Parathyroid adenoma (tissue), 2 donors: ENCODE data around the gene CMTM8.
"Not testable (repeated sequence)": the region's sequence is repeated elsewhere in the genome, so short reads cannot be mapped to it uniquely, and the experiment has no call there.

Experiments used
- H2AFZ ChIP-seq: fragments of 300-600 bp; sonication (generic); one replicate; pipeline ENCODE4 v1.7.0; 2017; ENCODE audit warnings: antibody characterized with exemption, mild to moderate bottlenecking
- H3K27ac ChIP-seq: fragments of 300-600 bp; sonication (generic); one replicate; pipeline ENCODE4 v1.7.0; 2017
- H3K27me3 ChIP-seq: fragments of 300-600 bp; sonication (generic); one replicate; pipeline ENCODE4 v1.7.0; 2017; ENCODE audit warnings: low read length; ENCODE audit not compliant: control insufficient read depth, insufficient read depth
- H3K36me3 ChIP-seq: fragments of 300-600 bp; sonication (generic); one replicate; pipeline ENCODE4 v1.7.0; 2017; ENCODE audit warnings: low read length; ENCODE audit not compliant: control insufficient read depth, insufficient read depth
- H3K4me1 ChIP-seq: fragments of 300-600 bp; sonication (generic); one replicate; pipeline ENCODE4 v1.7.0; 2017; ENCODE audit warnings: control low read depth
- H3K4me2 ChIP-seq: fragments of 300-600 bp; sonication (generic); one replicate; pipeline ENCODE4 v1.7.0; 2017; ENCODE audit warnings: low read length
- H3K4me3 ChIP-seq: fragments of 300-600 bp; sonication (generic); one replicate; pipeline ENCODE4 v1.7.0; 2017; ENCODE audit warnings: low read depth, low read length
- H3K79me2 ChIP-seq: fragments of 300-600 bp; sonication (generic); one replicate; pipeline ENCODE4 v1.7.0; 2017; ENCODE audit warnings: control low read depth
- H3K9ac ChIP-seq: fragments of 300-600 bp; sonication (generic); one replicate; pipeline ENCODE4 v1.7.0; 2017; ENCODE audit warnings: mild to moderate bottlenecking
- H3K9me3 ChIP-seq: fragments of 300-600 bp; sonication (generic); one replicate; pipeline ENCODE4 v1.7.0; 2017; ENCODE audit warnings: low read length; ENCODE audit not compliant: control insufficient read depth
- TF ChIP-seq, protein P1 (sequence below): fragments of 300-600 bp; sonication (generic); IDR thresholded peaks from one replicate; pipeline ENCODE4 v1.7.0; 2017; ENCODE audit warnings: antibody characterized with exemption, mild to moderate bottlenecking
- donor health status: primary hyperparathyroidism.

CMTM8 gene

DNA sequence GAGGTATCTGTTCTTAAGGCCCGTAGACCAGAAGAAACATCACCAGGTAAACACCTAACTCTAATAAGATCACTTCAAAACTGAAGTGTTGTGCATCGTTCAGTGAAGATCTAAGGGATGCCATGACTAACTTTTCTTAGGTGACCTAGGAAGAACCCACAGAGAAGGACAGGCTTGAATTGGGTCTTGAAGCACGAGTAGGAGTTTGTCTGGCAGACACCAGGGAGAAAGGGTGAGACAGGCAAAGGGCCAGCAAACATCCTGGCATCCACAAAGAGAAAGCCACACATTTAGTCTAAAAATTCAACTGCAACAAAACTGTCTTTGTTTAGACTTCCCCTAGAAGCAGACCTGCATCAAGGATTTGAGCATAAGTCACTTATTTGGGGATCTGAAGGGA is 15.5 kb upstream of the CMTM8 start:
- Histone ChIP-seq H3K79me2 (no peaks in the 10 kb centered on the region), H3K4me2 (no peak overlapping the region), H3K9me3 (no peaks in the 10 kb centered on the region), H3K4me3 (no peak overlapping the region), H3K36me3 (no peaks in the 10 kb centered on the region), H3K27ac (no peak overlapping the region), H3K9ac (no peak overlapping the region), H3K4me1 (no peaks in the 10 kb centered on the region), H2AFZ (no peak overlapping the region), H3K27me3 (no peaks in the 10 kb centered on the region)
- TF ChIP-seq, protein P1, sequence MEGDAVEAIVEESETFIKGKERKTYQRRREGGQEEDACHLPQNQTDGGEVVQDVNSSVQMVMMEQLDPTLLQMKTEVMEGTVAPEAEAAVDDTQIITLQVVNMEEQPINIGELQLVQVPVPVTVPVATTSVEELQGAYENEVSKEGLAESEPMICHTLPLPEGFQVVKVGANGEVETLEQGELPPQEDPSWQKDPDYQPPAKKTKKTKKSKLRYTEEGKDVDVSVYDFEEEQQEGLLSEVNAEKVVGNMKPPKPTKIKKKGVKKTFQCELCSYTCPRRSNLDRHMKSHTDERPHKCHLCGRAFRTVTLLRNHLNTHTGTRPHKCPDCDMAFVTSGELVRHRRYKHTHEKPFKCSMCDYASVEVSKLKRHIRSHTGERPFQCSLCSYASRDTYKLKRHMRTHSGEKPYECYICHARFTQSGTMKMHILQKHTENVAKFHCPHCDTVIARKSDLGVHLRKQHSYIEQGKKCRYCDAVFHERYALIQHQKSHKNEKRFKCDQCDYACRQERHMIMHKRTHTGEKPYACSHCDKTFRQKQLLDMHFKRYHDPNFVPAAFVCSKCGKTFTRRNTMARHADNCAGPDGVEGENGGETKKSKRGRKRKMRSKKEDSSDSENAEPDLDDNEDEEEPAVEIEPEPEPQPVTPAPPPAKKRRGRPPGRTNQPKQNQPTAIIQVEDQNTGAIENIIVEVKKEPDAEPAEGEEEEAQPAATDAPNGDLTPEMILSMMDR, result no peak

- TF ChIP-seq, protein P1, result no peak
- no peaks in the 10 kb centered on the region for H3K4me1 ChIP-seq
- no peak overlapping the region for H2AFZ ChIP-seq
- H3K4me2 ChIP-seq, result no peak overlapping the region
- H3K36me3 ChIP-seq, result no peaks in the 10 kb centered on the region
- no peak overlapping the region for H3K27ac ChIP-seq
- no peaks in the 10 kb centered on the region for H3K79me2 ChIP-seq
- H3K9me3 ChIP-seq, result no peaks in the 10 kb centered on the region
- no peak overlapping the region for H3K4me3 ChIP-seq
- no peak overlapping the region for H3K9ac ChIP-seq
- no peaks in the 10 kb centered on the region for H3K27me3 ChIP-seq
These were observed 14.4 kb upstream of the CMTM8 start for GRCh38 chr3:32224016-32224516.

GRCh38 chr3:32226875-32227500 is 11.5 kb upstream of the CMTM8 start:
- Histone ChIP-seq H3K9me3 (no peaks in the 10 kb centered on the region), H3K4me2 (no peak overlapping the region), H3K4me1 (no peaks in the 10 kb centered on the region), H3K4me3 (no peak overlapping the region), H3K79me2 (no peaks in the 10 kb centered on the region), H3K27ac (no peak overlapping the region), H3K27me3 (no peaks in the 10 kb centered on the region), H3K9ac (no peak overlapping the region), H2AFZ (no peak overlapping the region), H3K36me3 (no peaks in the 10 kb centered on the region)
- TF ChIP-seq, protein P1, result no peak

GRCh38 chr3:32228743-32229142 is 9.7 kb upstream of the CMTM8 start:
- not testable (repeated sequence) for H3K4me1 ChIP-seq, H3K27me3 ChIP-seq, H3K36me3 ChIP-seq, H3K9me3 ChIP-seq, H3K4me3 ChIP-seq, H3K4me2 ChIP-seq, H3K9ac ChIP-seq, H3K79me2 ChIP-seq, H2AFZ ChIP-seq, H3K27ac ChIP-seq

DNA sequence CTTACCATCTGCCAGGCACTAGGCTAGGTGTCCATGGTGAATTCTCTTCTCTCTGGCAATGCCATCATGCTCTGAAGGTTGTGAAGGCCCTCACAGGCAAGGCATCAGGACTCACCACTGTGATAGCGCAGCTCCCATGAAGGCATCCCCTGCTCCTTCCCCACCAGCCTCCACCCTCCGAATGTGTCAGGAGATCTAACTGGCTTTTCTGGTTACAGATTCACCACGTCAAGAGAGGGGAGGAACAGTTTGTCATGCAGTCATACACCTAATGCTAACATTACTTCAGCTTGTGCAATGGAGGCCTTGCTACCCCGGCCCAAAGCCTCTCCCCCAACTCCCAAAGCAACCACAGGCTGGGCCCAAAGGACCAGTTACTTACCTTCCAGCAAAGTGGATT is 8.9 kb upstream of the CMTM8 start:
- Histone ChIP-seq H3K27me3 (no peaks in the 10 kb centered on the region), H3K4me2 (no peak overlapping the region), H3K4me1 (no peaks in the 10 kb centered on the region), H3K27ac (no peak overlapping the region), H3K4me3 (no peak overlapping the region), H3K9me3 (no peaks in the 10 kb centered on the region), H3K79me2 (no peaks in the 10 kb centered on the region), H2AFZ (no peak overlapping the region), H3K9ac (no peak overlapping the region), H3K36me3 (no peaks in the 10 kb centered on the region)
- TF ChIP-seq, protein P1, result no peak
